Neural progenitor cell (in vitro differentiated cells): ENCODE data around the gene MYO15B.

Experiments used
- EZH2 ChIP-seq: fragments of 200-600 bp; sonication (generic); IDR thresholded peaks from 2 replicates; pipeline ENCODE4 v1.6.1; 2017; ENCODE audit warnings: antibody characterized with exemption, mild to moderate bottlenecking, moderate library complexity
- TF ChIP-seq, protein P1 (sequence below): fragments of 200-600 bp; sonication (generic); IDR thresholded peaks from 2 replicates; pipeline ENCODE4 v1.5.1; 2017; ENCODE audit warnings: antibody characterized with exemption, mild to moderate bottlenecking

- TF ChIP-seq, protein P1, sequence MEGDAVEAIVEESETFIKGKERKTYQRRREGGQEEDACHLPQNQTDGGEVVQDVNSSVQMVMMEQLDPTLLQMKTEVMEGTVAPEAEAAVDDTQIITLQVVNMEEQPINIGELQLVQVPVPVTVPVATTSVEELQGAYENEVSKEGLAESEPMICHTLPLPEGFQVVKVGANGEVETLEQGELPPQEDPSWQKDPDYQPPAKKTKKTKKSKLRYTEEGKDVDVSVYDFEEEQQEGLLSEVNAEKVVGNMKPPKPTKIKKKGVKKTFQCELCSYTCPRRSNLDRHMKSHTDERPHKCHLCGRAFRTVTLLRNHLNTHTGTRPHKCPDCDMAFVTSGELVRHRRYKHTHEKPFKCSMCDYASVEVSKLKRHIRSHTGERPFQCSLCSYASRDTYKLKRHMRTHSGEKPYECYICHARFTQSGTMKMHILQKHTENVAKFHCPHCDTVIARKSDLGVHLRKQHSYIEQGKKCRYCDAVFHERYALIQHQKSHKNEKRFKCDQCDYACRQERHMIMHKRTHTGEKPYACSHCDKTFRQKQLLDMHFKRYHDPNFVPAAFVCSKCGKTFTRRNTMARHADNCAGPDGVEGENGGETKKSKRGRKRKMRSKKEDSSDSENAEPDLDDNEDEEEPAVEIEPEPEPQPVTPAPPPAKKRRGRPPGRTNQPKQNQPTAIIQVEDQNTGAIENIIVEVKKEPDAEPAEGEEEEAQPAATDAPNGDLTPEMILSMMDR: no peak
- TF ChIP-seq EZH2: no peak
Observed at GRCh38 chr17:75590849-75591721, 3.5 kb downstream of the MYO15B start.
